ENCODE data around the gene NUP54. TPM values are rescaled to one million over a fixed set of nuclear protein-coding genes. Genes with fewer than 3 reads are reported as not detected.
A peak's percentile ranks its signal among the peaks of the same experiment; 100 is the strongest.

Gene NUP54
- total RNA-seq, 2 experiments from 2014 or later: 94.1 to 108 TPM

GRCh38 chr4:76090241-76090691 lies 57.9 kb downstream of the NUP54 start:
- Mint-ChIP-seq H3K27ac (no peak overlapping the region), H3K27me3 (no peaks in the 10 kb centered on the region), H3K36me3 (ENCODE audit: low read depth) (no peaks in the 10 kb centered on the region), H3K9me3 (no peaks in the 10 kb centered on the region), H3K4me3 (no peak overlapping the region), H3K4me1 (ENCODE audit: low read depth) (peaks cover 4% of the 10 kb centered on the region)
- ChIA-PET POLR2A (no interaction called here), CTCF (no interaction called here)
- H3K9me3 ChIP-seq (ENCODE audit: control insufficient read depth in 1 of 2, insufficient read depth in 1 of 2, low read length in 2 of 2): no peaks in the 10 kb centered on the region
- H3K4me3 ChIP-seq (ENCODE audit: low read length): no peak overlapping the region
- H3K27ac ChIP-seq (ENCODE audit: low read depth in 1 of 2, low read length in 2 of 2): no peak overlapping the region
- TF ChIP-seq CTCF (IDR thresholded peaks at IDR 0.05): no peak
- DNase-seq: peak in 3 of 14 experiments; percentile 44 to 72 (median 62)
- peak; percentile 77 for ATAC-seq (ENCODE audit: poor library complexity)
- peaks cover 0 to 3% of the 10 kb centered on the region in 2 experiments for H3K27me3 ChIP-seq (ENCODE audit: control insufficient read depth in 1 of 2, insufficient read depth in 2 of 2, low read length in 2 of 2)
- no peaks in the 10 kb centered on the region for H3K4me1 ChIP-seq (ENCODE audit: insufficient read depth, low read length)
- intact Hi-C loops (cut with DNase I, micrococcal nuclease): no loop called here
- no peaks in the 10 kb centered on the region for H3K36me3 ChIP-seq (ENCODE audit: insufficient read depth, low read length)

- Histone ChIP-seq H3K9me3 (ENCODE audit: control insufficient read depth in 1 of 2, insufficient read depth in 1 of 2, low read length in 2 of 2) (no peaks in the 10 kb centered on the region), H3K27ac (ENCODE audit: low read depth in 1 of 2, low read length in 2 of 2) (no peak overlapping the region), H3K4me1 (ENCODE audit: insufficient read depth, low read length) (no peaks in the 10 kb centered on the region), H3K4me3 (ENCODE audit: low read length) (no peak overlapping the region), H3K27me3 (ENCODE audit: control insufficient read depth in 1 of 2, insufficient read depth in 2 of 2, low read length in 2 of 2) (peaks cover 0 to 3% of the 10 kb centered on the region in 2 experiments), H3K36me3 (ENCODE audit: insufficient read depth, low read length) (no peaks in the 10 kb centered on the region)
- no peak for TF ChIP-seq CTCF (IDR thresholded peaks at IDR 0.05)
- Mint-ChIP-seq H3K27me3 (no peaks in the 10 kb centered on the region), H3K36me3 (ENCODE audit: low read depth) (no peaks in the 10 kb centered on the region), H3K9me3 (no peaks in the 10 kb centered on the region), H3K4me3 (no peak overlapping the region), H3K27ac (no peak overlapping the region), H3K4me1 (ENCODE audit: low read depth) (peaks cover 4% of the 10 kb centered on the region)
- ChIA-PET POLR2A (no interaction called here), CTCF (no interaction called here)
- DNase-seq (no peak), ATAC-seq (ENCODE audit: poor library complexity) (no peak)
- intact Hi-C loops (cut with DNase I, micrococcal nuclease): no loop called here
Observed at GRCh38 chr4:76088719-76089118, 59.5 kb downstream of the NUP54 start.

GRCh38 chr4:76087007-76087769 lies 61.0 kb downstream of the NUP54 start:
- H3K27ac ChIP-seq (ENCODE audit: low read depth in 1 of 2, low read length in 2 of 2): no peak overlapping the region
- TF ChIP-seq CTCF (IDR thresholded peaks at IDR 0.05): no peak
- peak in 1 of 14 experiments; percentile 12 for DNase-seq
- no peaks in the 10 kb centered on the region for H3K9me3 Mint-ChIP-seq
- H3K36me3 ChIP-seq (ENCODE audit: insufficient read depth, low read length): no peaks in the 10 kb centered on the region
- no peaks in the 10 kb centered on the region for H3K9me3 ChIP-seq (ENCODE audit: control insufficient read depth in 1 of 2, insufficient read depth in 1 of 2, low read length in 2 of 2)
- no peaks in the 10 kb centered on the region for H3K27me3 Mint-ChIP-seq
- H3K27me3 ChIP-seq (ENCODE audit: control insufficient read depth in 1 of 2, insufficient read depth in 2 of 2, low read length in 2 of 2): peaks cover 0 to 3% of the 10 kb centered on the region in 2 experiments
- no peak overlapping the region for H3K27ac Mint-ChIP-seq
- ChIA-PET POLR2A (interaction anchor here (0.7 to 1.0 kb wide), 2 partner anchors 64 to 574 kb away, joined by 3 read pairs; partner anchors contain the start of gene CXCL10), CTCF (no interaction called here)
- H3K4me3 ChIP-seq (ENCODE audit: low read length): no peak overlapping the region
- ATAC-seq (ENCODE audit: poor library complexity): no peak
- no peak overlapping the region for H3K4me3 Mint-ChIP-seq
- intact Hi-C loops (cut with DNase I, micrococcal nuclease): no loop called here
- no peaks in the 10 kb centered on the region for H3K36me3 Mint-ChIP-seq (ENCODE audit: low read depth)
- H3K4me1 ChIP-seq (ENCODE audit: insufficient read depth, low read length): no peaks in the 10 kb centered on the region
- peaks cover 4% of the 10 kb centered on the region for H3K4me1 Mint-ChIP-seq (ENCODE audit: low read depth)

Data from CD4-positive, alpha-beta T cell (primary cell).